HG03520 (cell line): Measurements from ENCODE around the gene GGA2.

Experiments
- ATAC-seq: cut with Tn5 transposase; IDR thresholded peaks from one replicate; pipeline ENCODE4 v1.9.1; 2021; ENCODE audit warnings: mild to moderate bottlenecking, moderate library complexity; ENCODE audit not compliant: unreplicated experiment

Gene GGA2

DNA sequence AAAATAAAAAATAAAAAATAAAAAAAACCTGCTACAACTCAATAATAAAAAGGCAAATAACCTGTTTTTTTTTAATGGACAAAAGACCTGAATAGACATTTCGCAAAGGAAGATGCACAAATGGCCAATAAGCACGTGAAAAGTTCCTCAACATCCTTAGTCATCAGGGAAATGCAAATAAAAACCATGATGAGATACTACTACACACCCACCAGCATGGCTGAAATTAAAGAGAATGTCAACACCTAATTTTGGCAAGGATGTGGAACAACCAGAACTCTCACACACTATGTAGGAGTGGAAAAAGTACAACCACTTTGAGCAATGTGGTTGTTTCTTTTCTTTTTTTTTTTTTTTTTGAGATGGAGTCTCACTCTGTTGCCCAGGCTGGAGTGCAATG lies 81.9 kb downstream of the GGA2 start:
- ATAC-seq = no peak

DNA sequence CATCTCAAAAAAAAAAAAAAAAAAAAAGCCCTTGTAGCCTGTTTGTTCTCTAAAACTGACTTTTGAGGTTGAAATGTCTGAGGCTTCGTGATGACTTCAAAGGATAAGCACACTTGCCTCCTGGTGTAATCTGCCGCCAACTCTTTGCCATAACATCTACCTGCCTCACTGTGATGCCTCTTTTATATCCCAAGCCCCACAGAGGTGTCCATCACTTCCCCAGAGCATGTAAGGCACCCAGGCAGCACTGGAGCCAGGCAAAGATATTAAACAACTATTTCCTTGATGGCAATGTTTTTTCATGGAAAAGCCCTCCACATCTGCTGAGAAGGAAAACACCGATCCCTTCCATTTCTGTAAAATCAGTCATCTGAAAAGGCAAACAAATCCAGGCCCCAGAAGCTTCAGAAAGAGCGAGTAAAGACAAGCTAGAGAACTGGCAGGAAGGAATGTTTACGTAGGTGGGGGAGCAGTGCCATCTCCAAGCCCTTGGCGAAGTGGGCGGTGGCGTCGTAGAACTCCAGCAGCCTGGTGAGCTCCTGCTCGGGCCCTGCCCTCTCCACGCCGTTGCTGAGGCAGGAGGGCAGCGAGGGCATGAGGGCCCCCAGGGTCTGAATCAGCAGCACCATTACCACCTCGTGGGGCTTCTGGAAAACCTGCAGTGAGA lies 85.9 kb downstream of the GGA2 start:
- no peak for ATAC-seq

DNA sequence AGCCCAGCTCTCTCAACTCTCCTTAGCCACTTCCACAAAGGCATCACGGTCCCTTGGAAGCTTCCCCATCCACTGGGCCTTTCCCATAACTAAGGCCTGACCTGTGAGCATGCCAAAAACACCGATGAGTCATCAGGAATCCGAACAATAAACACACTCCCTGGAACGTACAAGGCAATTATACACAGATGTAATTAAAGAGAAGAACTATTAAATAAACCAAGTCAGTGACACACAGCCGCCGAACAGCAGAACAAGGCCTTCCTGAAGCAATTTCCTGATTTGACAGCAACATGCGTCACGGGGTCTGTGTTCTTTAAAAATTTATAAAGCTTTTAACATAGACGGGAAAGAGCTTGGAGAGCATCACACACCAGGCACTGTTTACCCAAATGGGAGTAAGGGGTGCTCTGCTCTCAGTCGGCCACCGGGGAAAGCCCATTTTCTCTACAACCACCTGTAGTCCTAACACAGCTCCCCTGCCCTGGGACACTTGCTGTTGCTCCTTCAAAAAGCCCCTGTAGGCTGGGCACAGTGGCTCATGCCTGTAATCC lies 86.7 kb downstream of the GGA2 start:
- ATAC-seq = no peak

DNA sequence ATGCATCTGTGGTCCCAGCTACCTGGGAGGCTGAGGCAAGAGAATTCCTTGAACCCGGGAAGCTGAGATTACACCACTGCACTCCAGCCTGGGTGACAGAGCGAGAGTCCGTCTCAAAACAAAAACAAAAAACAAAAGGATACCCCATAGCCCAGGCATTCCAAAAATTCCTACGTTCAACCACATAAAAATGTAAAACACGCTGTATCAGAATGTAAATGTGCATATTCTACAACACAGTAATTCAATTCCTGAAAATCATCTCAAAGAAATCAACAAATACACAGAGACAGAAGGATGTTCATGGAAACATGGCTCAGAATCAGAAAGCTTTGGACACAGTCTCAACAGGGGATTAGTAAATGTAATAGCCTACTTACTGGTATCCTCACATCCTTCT lies 90.3 kb downstream of the GGA2 start:
- ATAC-seq = no peak

DNA sequence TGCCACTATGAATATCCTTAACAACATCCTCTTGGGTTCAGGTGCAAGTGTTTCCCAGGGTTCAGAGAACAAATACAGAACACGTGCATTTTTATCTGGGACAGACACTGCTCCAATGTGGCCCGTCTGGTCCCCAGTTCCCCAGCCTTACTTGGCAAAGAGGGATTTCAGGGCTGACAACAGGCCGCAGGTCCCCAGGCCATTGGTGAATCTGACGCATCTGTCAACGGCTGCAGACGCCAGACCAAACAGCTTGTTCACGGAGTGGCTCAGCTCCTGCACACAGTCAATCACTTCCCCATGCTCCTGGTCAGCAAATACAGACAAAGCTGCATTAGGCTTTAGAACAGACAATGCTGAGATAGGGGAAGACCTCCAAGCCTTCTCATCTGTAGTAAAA lies 93.5 kb downstream of the GGA2 start:
- no peak for ATAC-seq

DNA sequence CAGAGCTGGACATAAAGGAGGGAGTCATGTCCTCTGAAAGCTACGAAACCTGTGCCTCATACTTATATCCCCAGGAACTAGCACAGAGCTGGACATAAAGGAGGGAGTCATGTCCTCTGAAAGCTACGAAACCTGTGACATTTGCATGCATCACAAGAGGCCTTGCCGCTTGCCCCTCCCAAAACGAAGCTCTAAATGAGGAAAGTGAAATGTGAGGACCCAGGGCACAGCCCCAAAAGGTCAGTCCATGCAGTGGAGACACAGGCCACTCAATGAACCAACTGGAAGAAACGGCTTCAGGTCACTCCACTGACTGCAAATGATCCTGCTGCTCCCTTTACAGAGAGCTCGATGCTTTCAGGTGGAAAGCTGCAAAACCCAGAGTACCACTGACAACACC lies 95.6 kb downstream of the GGA2 start:
- no peak for ATAC-seq
